AG20443 (cell line): Measurements from ENCODE around the gene BIRC7.
"Not testable (repeated sequence)": the region's sequence is repeated elsewhere in the genome, so short reads cannot be mapped to it uniquely, and the experiment has no call there.

Experiments
- DNase-seq: peaks from one replicate; pipeline ENCODE4 v3.0.0; 2012; ENCODE audit warnings: low spot score, mixed read lengths

BIRC7 gene

DNA sequence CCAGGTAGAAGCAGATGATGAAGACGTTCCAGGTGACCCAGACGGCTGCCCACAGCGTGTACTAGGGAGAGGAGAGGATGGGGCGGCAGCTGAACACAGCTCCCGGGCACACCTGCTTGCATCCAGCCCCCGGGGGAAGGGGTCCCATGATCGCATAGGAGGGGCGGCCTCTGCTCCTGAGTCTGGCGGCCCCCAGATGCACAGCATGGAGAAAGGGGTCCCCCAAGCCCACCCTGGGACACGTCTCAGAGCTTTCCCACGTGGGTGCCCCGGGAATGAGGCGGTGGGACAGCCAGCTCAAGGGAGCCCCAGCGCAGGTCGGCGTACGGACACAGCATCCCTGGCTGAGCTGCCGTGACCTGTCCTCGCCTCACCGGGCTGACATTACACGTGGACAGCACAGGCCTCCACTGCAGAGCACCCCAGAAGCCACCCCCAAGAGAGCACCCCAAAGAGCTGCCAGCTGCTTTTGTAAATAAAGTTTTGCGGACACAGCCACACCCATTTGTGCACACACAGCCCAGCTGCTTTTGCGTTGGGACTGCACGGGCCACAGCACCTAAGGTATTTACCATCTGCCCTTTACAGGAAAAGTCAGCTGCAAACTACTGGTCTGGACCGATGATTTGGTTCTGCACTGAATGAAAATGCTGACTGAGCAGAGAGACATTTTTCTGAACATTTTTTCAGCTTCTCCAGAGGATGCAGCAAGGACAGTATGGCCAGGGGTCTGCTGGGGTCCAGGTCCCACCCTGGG lies 13.3 kb downstream of the BIRC7 start:
- no peak for DNase-seq

GRCh38 chr20:63249891-63250290 lies 14.2 kb downstream of the BIRC7 start:
- no peak for DNase-seq

DNA sequence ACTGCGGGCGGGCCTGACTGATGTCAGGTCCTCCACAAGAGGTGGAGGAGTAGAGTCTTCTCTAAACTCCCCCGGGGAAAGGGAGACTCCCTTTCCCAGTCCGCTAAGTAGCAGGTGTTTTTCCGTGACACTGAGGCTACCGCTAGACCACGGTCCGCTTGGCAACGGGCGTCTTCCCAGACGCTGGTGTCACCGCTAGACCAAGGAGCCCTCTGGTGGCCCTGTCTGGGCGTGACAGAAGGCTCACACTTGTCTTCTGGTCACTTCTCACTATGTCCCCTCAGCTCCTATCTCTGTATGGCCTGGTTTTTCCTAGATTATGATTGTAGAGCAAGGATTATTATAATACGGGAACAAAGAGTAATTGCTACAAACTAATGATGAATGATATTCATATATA lies 15.6 kb downstream of the BIRC7 start:
- DNase-seq = not testable (repeated sequence)

- DNase-seq = no peak
Measured at GRCh38 chr20:63252284-63252711, 16.6 kb downstream of the BIRC7 start.

- DNase-seq = no peak
Measured at GRCh38 chr20:63253065-63253437, 17.3 kb downstream of the BIRC7 start.

GRCh38 chr20:63253438-63254231 lies 17.9 kb downstream of the BIRC7 start:
- DNase-seq = peak; percentile 60

DNA sequence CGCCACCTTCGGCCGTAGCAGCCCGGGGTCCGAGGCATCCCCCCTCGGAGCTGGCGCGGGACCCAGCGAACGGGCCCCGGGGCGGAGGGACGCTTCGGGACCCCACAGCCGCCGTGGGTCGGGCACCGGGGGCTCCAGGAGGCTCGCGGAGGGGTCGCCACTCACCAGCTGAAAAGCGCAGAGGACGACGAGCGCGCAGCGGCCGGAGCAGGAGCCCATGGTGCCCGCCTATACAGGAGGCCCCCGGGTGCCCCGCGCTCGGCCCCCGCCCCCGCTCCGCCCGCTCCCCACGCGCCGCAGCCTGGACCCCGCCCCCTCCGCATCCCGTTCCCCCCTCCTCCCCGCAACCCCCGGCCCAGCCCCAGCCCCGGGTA lies 18.5 kb downstream of the BIRC7 start, which contains the start of gene NKAIN4:
Gene NKAIN4 (minus strand): TSS at position 232 of the 374 bp plus-strand sequence. CDS start 13 bp downstream, at position 219.
- DNase-seq = no peak

- no peak for DNase-seq
Measured at GRCh38 chr20:63254606-63255384, 19.1 kb downstream of the BIRC7 start.

- no peak for DNase-seq
Measured at GRCh38 chr20:63255931-63256704, 20.4 kb downstream of the BIRC7 start.

- DNase-seq = no peak
Measured at GRCh38 chr20:63256954-63257353, 21.2 kb downstream of the BIRC7 start.

DNA sequence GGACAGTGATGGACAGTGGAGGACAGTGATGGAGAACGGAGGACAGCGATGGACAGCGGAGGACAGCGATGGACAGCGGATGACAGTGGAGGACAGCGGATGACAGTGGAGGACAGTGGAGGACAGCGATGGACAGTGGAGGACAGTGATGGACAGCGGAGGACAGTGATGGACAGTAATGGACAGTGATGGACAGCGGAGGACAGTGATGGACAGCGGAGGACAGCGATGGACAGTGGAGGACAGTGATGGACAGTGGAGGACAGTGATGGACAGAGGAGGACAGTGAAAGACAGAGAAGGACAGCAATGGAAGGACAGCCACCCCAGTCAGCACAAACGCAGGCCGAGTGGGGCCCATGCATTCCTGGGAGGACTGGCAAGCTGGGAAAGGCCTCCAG lies 21.9 kb downstream of the BIRC7 start:
- no peak for DNase-seq

DNA sequence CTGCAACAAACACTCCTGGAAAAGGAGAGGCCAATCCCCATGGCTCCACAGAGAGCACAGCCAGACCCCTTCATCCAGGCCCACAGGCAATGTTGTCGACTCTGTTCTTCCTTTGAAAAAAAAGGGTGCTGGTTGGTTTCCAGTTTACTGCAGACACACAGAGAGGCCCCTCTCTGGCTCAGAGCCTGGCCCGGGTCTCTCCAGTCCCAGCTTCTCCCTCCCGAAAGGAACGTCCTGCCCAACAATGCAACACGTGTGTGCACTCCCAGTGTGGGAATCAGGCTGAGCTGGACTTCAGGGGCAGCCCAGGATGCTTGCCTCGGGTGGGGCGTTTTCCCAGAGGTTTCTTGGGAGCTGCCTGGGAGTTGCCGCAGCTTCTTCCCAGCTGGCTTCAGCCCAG lies 23.1 kb downstream of the BIRC7 start:
- DNase-seq = no peak

DNA sequence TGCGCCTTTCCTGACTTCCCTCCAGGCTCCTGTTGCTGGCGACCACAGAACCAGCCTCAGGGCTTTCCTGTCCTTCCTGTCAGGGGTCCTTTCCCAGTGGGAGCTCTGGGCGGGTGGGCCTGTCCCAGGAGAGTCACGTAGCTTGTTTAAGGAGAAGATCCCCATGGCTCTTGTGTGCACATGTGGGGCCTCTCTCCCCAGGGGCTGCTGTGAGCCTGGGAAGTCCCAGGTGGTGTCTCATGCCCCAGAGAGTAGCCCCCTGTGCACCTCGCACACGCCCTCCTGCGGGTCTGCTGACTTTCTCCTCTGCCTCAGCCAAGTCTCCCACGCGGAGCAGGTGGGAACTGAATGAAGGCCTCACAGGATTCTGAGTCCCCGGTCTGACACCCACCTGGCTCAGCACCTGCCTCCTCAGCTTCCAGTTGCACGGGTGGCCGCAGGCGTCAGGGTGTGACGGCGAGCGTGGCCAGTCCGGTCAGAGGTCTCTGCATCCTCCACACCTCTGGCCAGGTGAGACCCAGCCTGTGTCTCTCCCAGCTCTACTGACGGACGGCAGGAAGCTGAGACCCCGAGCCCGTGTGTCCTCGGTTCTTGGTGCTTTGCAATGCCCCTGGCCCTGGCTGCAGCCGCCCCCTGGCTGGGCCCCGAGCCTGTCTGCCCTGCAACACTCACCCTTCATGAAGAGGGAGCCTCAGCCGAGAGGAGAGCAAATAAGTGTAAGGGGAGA lies 24.2 kb downstream of the BIRC7 start:
- DNase-seq = no peak

- no peak for DNase-seq
Measured at GRCh38 chr20:63260521-63260920, 24.8 kb downstream of the BIRC7 start.

DNA sequence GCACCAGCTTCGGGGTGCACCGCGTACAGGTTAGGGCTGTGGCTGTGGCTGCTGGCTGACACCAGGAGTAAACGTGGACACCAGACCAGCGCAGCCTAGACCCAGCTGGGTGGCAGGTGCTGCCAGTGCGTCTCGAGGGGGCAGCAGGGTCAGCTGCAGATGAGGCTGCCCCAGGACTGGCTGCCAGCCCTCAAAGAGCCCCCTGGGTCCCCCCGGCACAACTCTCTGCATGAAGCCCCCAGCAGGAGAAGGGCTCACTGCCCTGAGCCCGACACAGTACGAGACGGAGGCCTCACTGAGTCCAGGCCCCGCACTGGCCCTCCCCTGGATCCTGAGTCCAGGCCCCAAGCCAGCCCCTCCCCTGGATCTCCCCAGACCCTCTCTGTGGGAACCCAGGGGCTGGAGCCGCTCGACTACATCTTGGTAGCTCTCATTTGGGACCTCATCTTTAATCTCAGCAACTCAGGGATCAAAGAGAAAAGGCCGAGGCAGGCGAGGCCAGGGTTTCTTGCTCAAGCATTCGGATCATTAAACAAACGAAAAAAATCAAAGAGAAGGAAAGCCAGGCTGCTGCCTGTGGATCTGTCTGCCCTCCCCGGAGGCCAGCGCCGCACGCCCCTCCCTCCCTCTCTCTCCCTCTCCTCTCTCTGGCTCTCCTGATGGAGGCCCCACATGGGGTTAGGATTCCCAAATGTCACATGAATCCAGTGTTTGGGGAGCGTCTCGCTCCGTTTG lies 25.5 kb downstream of the BIRC7 start:
- no peak for DNase-seq

- DNase-seq = no peak
Measured at GRCh38 chr20:63261795-63262528, 26.3 kb downstream of the BIRC7 start.

- no peak for DNase-seq
Measured at GRCh38 chr20:63262836-63263235, 27.1 kb downstream of the BIRC7 start.

DNA sequence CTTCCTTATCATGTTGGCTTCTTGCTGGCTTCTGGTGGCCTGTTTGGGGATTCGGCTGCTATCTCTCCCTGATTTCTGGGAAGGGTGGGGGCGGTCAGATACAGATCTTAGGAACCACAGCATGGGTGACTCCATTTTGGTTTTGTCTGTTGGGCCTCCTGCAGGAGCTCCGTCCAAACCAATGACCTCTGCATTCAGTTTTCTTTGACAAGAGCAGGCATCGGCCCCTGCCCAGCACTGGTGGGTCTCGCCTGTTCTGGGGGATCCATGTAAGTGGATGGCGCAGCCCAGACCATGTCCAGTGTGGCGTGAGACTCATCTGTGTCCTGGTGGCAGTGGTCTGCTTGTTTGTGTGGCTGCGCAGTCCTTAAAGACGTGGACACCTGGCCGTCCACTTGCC lies 28.3 kb downstream of the BIRC7 start:
- no peak for DNase-seq

DNA sequence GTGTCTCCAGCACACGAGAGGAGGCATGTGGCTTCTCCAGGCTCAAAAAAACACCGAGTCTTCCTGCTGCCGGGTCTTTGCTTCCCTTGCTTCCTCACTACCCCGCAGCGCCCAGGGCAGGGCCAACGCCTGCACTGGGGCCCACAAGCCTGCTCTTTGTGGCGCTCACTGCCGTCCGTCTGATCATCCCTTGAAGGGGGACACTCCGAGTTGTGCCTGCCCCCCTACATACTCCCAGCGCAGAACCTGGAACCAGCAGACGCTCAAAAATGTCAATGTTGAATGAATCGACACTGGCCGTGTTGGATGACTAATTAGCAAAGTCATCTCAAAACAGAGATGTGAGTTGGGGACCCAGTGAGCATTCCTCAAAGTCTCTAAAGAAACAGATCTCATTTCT lies 28.8 kb downstream of the BIRC7 start:
- DNase-seq = no peak
